HG03039 (cell line): ENCODE measurements around the gene MBNL1.

Source experiments
- ATAC-seq: cut with Tn5 transposase; IDR thresholded peaks from one replicate; pipeline ENCODE4 v1.9.1; 2021; ENCODE audit warnings: mild to moderate bottlenecking, moderate library complexity; ENCODE audit not compliant: unreplicated experiment

MBNL1 gene

DNA sequence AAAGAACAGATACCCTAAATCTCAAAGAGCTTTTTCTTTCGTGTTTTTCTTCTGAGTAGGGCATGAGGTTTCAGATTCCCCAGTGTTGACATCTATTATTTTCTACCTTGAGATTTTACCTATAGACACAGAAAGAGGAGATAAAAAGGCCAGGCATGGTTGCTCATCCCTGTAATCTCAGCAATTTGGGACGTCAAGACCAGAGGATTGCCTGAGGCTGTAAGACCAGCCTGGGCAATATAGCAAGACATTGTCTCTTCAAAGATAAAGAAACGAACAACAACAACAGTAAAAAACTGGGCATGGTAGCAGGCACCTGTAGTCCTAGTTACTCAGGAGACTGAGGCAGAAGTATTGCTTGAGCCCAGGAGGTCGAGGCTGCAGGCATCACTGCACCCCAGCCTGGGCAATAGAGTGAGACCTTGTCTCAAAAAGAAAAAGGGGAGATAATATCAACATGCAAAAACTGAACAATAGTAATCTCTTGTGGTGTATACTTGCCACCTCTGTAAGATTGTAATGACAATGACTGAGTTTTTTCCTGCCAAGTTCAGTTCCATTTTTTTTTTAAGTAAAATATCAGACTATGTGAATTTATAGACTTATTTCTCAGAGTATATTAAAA, 71.3 kb downstream of the MBNL1 start:
- no peak for ATAC-seq

DNA sequence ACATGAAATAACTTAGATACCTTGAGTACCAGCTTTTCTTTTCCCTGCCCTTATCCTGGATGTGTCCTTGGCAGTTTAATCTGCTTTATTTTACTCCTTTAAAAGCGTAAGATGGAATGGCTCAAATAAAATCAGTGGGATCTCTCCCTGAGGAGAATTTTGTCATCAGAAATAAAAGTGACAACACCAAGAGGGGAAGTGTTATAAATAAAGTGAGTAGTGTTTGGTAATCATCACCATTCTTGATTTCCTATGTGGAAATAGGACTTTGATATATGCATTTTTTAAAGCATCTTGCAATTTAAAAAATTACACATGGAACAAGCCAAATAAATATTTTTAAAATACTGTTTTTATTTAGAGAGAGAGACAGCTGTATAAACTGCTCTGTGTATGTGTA, 76.5 kb downstream of the MBNL1 start:
- no peak for ATAC-seq

DNA sequence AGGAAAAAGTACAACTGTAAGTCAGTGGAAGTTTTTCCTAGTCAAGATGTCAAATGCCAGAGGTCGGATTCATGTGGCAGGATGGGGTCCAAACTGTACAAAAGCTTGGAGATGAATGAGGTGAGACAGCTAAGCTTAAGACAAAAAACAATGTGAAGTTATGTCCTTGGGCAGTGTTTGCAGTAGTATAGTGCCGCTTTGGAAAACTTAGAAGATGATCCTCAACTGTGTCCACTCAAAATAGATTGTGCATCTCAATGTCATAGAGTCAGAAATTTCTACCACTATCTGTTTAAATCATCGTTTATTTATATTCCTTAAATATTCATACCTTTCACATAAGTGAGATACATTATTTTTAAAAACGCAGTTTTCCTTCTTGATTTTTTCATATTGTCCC, 77.3 kb downstream of the MBNL1 start:
- ATAC-seq, result no peak

DNA sequence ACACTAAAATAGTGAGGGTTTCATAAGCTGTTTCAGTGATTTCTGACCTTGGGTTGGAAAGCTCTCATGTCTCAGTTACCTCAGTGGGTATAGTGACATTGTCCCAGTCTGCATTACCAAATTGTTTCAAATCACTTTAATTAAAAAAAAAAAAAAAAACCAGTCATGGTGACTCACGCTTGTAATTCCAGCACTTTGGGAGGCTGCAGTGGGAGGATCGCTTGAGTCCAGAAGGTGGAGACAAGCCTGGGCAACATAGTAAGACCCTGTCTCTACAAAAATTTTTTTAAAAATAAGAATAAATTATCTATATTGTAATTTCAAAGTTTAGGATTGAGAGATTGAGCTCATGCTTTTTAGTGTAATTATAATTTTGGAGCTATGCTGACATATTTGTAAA, 78.0 kb downstream of the MBNL1 start:
- no peak for ATAC-seq

DNA sequence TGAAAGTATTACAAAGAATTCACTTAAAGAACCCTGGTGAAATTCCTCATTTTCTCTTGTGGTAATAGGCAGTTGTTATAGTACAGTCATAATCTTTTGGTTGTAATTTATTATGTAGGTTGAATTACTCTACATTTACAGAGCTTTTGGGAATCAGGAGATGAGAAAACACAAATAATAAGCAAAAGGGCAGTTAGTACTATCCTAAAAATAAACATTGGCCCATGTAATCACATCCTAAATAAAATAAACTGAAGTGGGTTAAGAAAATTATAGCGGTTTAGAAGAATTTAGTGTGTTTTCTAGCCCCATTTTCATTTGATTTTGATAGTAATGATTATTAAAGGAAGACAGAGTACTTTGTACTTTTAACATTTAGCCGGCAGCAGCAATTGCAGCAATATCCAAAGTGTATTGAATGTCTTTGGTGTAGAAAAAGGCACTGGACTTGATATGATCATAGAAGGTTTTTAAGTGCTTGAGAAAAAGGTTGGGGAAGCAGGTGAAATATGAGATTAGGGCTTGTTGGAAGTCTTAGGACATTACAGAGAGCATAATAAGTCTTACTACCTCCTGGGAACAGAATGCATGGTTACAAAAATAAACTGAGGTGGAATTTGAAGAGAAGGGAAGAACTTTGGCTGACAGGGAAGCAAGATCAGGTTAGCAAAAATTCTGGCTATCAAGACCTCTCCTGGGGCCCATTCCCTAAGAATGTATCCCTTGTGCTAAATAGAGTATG, 79.9 kb downstream of the MBNL1 start:
- no peak for ATAC-seq

DNA sequence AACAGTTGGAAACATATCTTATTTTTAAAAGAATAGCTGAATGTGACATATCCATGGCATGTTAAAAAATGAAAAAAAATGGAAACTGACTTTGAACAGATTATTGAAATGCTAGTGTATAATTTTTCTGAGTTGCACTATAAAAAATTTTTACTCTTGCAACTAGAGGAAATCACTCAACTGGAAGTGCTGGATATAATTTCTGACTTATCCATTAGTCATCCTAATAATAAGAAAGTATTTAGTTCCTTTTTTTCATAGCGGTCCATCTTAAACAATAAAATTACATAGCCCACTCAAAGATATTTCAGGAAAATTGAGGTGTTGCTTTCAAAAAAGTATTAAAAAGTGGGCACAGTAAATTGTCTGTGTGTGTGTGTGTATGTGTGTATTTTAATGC, 80.7 kb downstream of the MBNL1 start:
- no peak for ATAC-seq

DNA sequence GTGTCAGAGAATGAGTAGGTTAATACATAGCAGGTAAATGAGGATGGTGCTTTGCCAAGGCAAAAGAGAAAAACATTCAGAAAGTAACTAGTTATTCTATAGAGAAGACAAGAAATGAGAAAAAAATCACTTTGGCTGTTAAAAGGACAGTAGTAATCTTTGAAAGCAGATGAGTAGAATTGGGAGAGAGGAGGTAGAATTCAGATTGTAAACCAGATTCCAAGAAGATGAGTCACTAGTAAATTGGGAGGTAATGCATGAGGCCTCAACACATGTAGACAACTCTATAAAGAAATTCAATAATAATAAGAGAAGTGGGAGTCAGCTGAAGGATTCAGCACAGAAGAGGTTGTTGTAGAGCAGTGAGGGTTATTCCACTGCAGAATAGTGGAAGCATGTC, 81.4 kb downstream of the MBNL1 start:
- ATAC-seq, result no peak

DNA sequence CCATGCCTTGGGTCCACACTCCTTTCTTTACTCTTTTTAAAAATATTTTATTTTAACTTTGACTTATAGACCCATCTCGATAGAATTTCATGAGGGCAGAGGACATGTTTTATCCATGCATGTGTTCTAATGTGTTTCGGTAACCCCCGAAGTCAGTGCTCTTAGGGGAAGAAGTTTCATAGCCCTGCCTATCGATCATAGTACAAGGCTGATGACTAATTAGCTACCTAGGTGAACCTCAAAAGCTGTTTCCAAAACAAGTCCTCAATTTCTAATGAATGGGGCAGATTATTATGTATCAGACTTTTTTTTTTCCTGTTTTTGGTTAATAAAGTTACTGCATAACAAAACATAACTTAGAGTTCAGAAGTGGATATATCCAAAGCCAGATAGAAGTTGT, 82.0 kb downstream of the MBNL1 start:
- no peak for ATAC-seq

DNA sequence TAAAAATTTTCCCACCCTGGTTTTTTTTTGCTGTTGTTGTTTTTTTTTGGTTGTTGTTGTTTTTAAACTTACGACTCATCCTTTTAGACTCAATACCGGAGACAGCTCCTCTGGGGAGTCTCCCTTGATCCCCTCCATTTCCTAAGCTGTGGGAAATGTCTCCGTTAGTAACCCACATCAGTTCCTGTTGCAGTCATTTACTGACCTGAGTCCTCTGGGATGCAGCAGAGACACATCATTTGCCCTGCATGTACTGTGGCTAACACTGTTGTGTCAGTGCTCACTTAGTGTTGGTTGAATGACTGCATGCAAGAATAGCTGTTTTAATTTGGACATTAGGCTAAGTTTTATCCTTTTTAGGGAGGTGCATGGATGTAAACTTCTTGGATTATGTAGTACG, 83.8 kb downstream of the MBNL1 start:
- peak; percentile 47 for ATAC-seq

DNA sequence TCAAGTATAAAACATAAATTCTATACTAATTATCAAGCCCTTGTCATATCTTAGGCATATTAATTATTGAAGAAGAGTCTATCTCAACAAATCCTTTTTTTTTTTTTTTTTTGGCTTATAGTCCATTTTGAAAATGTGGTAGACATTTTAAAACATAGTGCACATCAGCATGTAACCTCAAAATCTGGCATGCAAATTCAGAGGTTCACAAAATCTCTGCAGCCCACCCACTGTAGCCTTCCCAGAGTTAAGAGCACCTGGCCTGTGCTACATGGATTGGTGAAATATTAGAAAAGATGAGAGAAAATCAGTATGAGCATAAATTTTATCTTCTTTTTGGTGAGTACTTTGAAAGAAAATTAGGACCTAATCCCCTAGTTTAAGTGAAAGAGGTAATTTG, 84.8 kb downstream of the MBNL1 start:
- ATAC-seq, result no peak

DNA sequence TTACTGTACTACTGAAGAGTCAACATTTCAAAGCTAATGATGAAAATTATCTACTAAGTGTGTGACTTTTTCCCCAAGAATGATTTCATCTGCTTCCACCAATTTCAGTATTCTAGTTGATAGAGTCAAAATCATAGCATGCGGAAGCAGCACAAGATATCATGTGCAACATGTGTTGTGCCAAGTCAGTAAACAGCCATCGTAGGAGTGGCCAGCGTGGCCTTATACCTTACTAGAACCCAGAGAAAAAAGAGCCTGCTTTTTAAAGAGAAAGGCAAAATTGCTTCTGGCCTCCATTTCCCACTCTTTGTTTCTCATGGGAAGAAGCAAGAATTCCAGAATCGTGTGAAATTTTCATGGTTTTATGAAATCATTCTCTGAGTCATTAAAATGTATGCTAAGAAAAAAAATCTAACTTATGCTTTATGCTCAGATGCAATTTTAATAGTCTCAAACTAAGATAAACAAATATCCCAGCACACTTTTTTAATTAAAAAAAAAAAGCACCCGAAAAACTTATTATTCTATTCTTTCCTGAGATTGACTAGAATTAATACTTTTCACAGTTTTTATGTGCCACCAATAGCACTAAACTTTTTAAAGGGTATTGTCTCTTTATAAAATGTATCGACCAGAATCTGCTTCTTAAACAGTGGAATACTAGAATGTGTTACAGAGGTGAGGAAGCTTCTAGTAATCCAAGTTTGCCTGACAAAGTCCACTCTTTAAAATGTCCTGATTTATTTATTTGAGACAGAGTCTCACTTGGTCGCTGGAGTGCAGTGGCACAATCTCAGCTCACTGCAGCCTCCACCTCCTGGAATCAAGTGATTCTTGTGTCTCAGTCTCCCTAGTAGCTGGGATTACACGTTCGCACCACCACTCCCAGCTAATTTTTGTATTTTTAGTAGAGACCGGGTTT, 87.3 kb downstream of the MBNL1 start:
- no peak for ATAC-seq

DNA sequence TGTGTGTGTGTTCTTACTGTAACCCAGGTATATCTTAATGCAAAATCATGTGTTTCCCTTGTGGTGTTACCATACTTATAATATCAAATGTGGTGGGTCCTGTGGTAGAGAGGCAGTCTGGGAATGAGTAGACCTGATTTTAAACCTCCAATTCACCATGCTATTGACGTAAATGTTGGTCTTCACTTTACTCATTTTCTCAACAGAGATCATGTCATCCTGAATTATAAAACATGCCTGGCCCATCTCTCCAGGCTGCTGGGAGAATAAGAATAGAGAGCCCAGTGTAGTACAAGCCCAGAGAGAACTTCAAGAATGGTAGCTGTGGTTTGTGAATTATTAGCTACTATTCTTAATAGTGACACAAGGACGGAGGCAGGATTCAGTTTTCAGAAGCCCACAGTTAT, 88.1 kb downstream of the MBNL1 start:
- peak; percentile 55 for ATAC-seq

DNA sequence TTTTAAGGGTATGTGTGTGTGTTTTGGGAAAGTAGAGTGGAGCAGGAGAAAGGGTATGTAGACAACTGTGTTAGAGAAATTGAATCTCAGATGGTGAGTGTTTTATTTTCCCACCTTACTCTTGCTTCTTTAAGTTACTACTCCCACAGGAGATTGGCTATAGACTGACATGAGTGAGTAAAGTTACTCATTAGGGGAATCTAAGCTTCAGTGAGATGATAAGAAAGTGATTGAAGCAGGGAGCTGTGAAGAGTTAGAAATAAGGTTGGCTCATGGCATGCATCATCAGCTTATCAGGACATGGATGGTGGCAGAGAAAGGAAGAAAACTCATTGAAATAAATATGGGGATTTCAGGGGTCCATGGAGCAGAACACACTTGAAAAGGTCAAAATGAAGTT, 88.9 kb downstream of the MBNL1 start:
- no peak for ATAC-seq

DNA sequence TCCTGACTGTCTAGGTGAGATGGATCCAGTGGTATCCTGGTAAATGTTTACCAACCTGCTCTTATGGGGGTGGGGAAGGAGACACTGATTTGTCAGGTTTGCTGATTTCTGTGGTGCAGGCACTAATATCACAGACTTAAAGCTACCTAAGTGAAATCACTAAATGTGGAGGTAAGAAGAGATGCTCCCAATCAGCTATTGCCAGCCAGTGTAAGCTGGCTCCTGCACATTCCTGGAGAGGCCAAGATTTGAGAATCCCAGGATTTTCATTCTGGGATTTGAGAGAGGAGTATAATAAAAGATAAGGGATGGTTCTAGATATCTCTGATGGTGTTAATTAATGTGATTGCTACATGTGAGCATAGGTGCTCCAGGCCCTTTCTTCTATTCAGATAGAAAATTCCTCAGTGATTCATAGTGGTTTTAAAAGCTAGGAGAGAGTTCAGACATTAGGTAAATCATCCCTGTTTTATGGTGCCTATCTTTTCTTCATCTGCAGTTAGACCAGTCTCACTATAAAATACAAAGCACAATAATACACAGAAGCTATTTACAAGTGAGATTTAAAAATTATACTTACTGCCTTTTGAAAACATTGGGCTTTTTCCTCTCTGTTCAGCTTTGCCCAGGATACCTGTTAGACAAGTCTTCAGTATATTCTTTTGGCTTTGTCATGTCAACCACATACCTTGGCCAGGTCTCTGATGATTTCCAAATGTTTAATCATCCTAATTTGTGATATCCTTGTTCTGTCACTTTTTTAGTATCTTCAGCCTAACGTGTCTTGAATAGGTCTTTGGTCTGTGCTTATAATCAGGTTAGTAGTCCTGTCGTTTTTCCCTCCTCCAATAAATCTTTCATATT, 90.9 kb downstream of the MBNL1 start:
- no peak for ATAC-seq

DNA sequence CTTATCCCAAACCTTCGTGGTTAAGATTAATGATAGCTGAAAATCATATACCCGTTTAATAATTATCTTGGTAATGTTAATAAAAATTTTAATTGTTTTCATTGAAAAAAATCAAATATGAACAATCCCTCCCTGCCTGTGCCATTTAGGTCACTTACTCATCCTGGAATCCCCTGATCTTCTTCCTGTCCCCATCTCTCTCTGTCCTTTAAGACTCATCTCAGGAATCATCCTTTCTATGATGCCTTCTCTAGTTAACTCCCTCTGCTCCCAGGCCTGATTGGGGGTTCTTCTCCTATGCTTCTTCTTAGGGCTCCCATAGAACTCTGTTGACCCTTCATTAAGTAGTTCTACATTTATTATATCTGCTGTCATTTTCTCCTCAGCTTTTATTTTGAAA, 91.6 kb downstream of the MBNL1 start:
- ATAC-seq, result no peak

DNA sequence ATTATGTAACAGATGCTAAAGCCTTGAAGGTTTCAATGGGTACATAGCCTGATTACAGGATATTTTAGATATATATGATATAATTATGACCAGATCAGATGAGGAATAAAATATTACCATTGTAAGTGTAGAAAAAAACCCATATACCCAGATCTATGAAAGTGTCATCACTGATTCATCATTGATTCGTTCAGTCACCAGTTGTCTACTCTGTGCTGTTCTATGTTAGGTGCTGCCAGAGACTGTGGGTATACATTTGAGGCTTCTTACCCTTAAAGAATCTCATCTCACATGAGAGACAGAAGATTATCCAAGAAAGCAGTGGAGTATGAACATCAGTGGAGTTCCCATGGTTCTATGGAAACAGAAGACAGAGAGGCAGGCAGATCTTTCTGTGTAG, 92.2 kb downstream of the MBNL1 start:
- ATAC-seq, result no peak

DNA sequence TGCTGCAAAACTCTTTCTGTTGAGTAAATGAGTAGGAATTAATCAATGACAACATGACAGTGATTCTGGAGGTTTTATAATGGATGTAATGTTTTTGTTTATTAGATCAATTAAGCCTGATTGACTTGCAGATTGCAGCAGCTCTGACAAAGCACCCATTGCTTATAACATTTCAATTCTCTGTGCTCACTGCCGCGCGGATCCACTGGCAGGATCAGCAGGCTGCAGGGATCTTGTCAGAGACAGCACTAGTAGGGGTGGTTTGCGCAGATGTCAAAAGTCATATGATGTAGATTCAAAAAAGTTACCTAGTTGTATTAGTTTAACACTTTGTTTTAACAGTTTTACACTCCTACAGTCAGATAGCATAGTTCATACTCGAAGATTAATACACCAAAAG, 93.4 kb downstream of the MBNL1 start:
- no peak for ATAC-seq

DNA sequence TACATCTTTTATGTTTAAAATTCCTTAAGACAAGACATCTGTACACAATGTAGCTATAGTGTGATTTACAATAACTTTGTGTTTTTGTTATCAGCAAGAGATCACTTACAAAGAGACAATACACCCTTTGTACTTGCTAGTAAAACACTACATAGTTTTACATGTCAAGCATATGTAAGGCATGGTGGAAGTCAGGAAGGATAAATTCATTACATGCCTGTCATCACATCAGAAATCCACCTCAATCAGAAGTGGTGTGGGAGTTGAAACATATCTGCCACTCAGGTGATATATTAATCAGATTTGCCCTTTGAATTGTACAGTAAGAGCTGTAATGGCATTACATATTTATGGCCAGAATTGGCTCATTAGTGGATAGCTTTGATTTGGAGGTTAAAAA, 95.5 kb downstream of the MBNL1 start:
- no peak for ATAC-seq

DNA sequence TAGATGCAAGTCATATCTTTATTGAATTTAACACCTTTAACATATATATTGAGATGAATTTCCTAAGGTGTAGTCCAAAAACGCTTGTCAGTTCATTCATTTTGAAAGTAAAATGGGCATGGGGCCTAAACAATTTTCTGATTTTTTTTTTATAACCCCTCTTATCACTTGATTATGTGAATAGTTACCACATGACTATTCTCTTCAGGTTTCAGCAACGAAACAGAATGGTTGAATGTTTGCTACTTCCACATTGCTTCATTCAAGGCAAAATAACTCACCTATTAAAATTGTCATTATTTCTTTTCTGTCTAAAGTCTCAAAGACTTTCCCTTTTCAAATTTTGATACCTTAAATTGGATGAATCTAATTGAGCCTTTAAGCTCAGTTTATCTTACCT, 96.4 kb downstream of the MBNL1 start:
- no peak for ATAC-seq

DNA sequence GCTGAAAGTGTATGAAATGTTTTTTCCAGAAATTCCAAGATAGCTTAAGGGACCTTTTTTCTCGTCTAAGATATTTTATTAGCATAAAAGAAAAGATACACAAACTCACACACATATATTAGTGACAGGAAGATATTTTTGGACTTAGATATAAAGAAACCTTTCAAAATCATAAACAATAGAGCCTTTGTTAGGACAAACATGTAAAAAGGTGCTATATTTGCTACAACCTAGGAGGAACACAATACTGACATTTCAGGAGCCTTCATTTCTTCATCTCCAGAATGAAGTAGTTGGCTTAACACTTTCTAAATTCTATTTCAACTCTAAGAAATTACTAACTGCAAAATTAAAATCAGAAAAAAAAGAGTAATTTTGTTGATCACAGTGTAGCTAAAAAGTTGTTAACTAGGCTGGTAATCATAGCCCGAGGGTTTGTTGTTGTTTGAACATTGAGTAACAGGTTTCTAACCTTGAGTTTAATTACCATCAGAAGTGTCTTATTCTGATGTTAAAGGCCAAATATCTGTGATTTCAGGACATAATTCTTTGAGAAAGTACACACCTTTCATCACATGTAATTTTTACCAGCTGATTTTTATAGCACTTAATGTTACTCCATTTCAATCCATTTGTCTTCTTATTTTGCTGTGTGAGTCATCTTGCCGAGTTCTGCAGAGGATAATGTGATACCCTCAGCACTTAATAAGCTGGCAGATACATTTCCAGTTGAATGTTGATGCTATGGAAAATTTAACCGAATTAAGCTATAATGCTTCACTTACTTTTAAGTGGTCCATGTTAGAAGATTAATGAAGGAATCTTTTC, 97.3 kb downstream of the MBNL1 start:
- no peak for ATAC-seq
